ENCODE data around the gene DEPDC7. TPM values are rescaled to one million over a fixed set of nuclear protein-coding genes. Genes with fewer than 3 reads are reported as not detected.

DEPDC7 gene
- total and polyA plus RNA-seq, 2 of the 13 experiments (the other 11 are each of a cell fraction or from before 2014, with no cell fraction given) = 17.3 to 33.3 TPM

DNA sequence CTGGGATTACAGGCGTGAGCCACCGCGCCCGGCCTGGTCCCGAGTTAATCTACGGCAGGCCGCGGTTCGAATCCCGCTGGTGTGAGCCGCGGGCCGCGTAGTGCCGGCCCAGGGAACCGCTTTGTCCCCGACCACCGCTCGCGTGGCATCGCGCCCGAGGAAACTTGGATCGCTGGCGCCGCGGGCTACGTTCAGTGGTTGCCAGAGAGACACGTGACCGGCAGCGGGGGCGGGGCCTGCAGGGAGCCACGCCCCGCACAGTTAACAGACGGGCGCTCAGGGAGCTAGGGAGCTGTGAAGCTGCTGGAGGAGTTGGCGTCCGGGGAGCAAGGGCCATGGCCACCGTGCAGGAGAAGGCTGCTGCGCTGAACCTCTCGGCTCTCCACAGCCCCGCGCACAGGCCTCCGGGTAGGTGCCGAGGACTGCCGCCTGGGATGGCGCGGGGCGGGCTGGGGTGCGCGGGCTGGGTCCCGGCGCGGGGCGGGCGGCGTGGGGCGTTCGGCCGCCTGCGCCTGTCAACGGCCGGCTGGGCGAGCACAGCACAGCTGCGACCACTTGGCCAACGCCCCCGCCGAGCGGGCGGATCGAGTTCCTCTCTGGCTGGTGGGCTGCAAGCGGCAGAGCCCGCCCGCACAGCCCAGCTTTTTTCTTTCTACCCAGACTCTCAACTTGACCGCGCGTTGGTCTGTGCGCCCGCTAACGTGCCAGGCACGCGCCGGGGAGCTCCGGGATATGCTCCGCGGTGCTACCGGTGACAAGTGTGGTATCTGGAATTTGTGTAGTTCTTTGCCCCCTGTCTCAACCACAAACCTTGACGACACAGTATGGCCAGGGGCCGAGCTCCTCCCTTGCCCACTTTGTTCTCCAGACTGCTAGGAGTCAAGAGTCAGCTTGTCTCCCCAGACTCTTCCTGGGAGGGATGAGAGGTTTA, at the start of gene DEPDC7 (continued):
- TF ChIP-seq, protein P1, sequence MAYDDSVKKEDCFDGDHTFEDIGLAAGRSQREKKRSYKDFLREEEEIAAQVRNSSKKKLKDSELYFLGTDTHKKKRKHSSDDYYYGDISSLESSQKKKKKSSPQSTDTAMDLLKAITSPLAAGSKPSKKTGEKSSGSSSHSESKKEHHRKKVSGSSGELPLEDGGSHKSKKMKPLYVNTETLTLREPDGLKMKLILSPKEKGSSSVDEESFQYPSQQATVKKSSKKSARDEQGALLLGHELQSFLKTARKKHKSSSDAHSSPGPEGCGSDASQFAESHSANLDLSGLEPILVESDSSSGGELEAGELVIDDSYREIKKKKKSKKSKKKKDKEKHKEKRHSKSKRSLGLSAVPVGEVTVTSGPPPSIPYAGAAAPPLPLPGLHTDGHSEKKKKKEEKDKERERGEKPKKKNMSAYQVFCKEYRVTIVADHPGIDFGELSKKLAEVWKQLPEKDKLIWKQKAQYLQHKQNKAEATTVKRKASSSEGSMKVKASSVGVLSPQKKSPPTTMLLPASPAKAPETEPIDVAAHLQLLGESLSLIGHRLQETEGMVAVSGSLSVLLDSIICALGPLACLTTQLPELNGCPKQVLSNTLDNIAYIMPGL (CRISPR knock-in tag; IDR thresholded peaks at IDR 0.05; ENCODE audit: borderline replicate concordance in 1 of 2, low read depth in 1 of 2) = peak; percentile 59 to 85; a peak in 2 of 4 replicates
- peak; percentile 72; the same call in 1 of the 2 replicates for TF ChIP-seq IRX3 (CRISPR knock-in tag; IDR thresholded peaks at IDR 0.05; ENCODE audit: borderline replicate concordance, low read depth)
- TF ChIP-seq ZSCAN9 (CRISPR knock-in tag; IDR thresholded peaks at IDR 0.05; ENCODE audit: borderline replicate concordance) = peak; percentile 71
- TF ChIP-seq ISX (CRISPR knock-in tag; conservative IDR thresholded peaks at IDR 0.05) = 0 out of 2 replicates have a peak, but pooled peaks have one; percentile 58
- TF ChIP-seq, protein P2, sequence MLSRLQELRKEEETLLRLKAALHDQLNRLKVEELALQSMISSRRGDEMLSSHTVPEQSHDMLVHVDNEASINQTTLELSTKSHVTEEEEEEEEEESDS (CRISPR knock-in tag; IDR thresholded peaks at IDR 0.05; ENCODE audit: borderline replicate concordance) = no peak
- peak; percentile 78 for TF ChIP-seq MED8 (CRISPR knock-in tag; IDR thresholded peaks at IDR 0.05; ENCODE audit: insufficient replicate concordance)
- TF ChIP-seq, protein P3, sequence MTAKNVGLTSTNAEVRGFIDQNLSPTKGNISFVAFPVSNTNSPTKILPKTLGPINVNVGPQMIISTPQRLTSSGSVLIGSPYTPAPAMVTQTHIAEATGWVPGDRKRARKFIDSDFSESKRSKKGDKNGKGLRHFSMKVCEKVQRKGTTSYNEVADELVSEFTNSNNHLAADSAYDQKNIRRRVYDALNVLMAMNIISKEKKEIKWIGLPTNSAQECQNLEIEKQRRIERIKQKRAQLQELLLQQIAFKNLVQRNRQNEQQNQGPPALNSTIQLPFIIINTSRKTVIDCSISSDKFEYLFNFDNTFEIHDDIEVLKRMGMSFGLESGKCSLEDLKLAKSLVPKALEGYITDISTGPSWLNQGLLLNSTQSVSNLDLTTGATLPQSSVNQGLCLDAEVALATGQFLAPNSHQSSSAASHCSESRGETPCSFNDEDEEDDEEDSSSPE (CRISPR knock-in tag; IDR thresholded peaks at IDR 0.05) = peak; percentile 86
- TF ChIP-seq, protein P4, sequence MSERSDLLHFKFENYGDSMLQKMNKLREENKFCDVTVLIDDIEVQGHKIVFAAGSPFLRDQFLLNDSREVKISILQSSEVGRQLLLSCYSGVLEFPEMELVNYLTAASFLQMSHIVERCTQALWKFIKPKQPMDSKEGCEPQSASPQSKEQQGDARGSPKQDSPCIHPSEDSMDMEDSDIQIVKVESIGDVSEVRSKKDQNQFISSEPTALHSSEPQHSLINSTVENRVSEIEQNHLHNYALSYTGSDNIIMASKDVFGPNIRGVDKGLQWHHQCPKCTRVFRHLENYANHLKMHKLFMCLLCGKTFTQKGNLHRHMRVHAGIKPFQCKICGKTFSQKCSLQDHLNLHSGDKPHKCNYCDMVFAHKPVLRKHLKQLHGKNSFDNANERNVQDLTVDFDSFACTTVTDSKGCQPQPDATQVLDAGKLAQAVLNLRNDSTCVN (CRISPR knock-in tag; IDR thresholded peaks at IDR 0.05; ENCODE audit: borderline replicate concordance) = no peak
- peak; percentile 91; the same call in 1 of the 2 replicates for TF ChIP-seq ZNF674 (CRISPR knock-in tag; IDR thresholded peaks at IDR 0.05; ENCODE audit: low read depth)
- TF ChIP-seq DMAP1 (CRISPR knock-in tag; IDR thresholded peaks at IDR 0.05) = peak; percentile 86
- TF ChIP-seq, protein P5, sequence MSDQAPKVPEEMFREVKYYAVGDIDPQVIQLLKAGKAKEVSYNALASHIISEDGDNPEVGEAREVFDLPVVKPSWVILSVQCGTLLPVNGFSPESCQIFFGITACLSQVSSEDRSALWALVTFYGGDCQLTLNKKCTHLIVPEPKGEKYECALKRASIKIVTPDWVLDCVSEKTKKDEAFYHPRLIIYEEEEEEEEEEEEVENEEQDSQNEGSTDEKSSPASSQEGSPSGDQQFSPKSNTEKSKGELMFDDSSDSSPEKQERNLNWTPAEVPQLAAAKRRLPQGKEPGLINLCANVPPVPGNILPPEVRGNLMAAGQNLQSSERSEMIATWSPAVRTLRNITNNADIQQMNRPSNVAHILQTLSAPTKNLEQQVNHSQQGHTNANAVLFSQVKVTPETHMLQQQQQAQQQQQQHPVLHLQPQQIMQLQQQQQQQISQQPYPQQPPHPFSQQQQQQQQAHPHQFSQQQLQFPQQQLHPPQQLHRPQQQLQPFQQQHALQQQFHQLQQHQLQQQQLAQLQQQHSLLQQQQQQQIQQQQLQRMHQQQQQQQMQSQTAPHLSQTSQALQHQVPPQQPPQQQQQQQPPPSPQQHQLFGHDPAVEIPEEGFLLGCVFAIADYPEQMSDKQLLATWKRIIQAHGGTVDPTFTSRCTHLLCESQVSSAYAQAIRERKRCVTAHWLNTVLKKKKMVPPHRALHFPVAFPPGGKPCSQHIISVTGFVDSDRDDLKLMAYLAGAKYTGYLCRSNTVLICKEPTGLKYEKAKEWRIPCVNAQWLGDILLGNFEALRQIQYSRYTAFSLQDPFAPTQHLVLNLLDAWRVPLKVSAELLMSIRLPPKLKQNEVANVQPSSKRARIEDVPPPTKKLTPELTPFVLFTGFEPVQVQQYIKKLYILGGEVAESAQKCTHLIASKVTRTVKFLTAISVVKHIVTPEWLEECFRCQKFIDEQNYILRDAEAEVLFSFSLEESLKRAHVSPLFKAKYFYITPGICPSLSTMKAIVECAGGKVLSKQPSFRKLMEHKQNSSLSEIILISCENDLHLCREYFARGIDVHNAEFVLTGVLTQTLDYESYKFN (CRISPR knock-in tag; conservative IDR thresholded peaks at IDR 0.05) = peak; percentile 33
- TF ChIP-seq ZNF33A (CRISPR knock-in tag; IDR thresholded peaks at IDR 0.05; ENCODE audit: borderline replicate concordance) = 0 out of 2 replicates have a peak, but pooled peaks have one; percentile 16
- TF ChIP-seq, protein P6, sequence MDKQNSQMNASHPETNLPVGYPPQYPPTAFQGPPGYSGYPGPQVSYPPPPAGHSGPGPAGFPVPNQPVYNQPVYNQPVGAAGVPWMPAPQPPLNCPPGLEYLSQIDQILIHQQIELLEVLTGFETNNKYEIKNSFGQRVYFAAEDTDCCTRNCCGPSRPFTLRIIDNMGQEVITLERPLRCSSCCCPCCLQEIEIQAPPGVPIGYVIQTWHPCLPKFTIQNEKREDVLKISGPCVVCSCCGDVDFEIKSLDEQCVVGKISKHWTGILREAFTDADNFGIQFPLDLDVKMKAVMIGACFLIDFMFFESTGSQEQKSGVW (CRISPR knock-in tag; IDR thresholded peaks at IDR 0.05; ENCODE audit: borderline replicate concordance) = no peak
- peak; percentile 52; the same call in 1 of the 2 replicates for TF ChIP-seq ETV5 (CRISPR knock-in tag; IDR thresholded peaks at IDR 0.05; ENCODE audit: borderline replicate concordance)
- TF ChIP-seq ZNF790 (CRISPR knock-in tag; IDR thresholded peaks at IDR 0.05; ENCODE audit: borderline replicate concordance) = peak; percentile 40; the same call in 1 of the 2 replicates
- TF ChIP-seq ZNF224 (CRISPR knock-in tag; IDR thresholded peaks at IDR 0.05) = 0 out of 2 replicates have a peak, but pooled peaks have one; percentile 62
- TF ChIP-seq, protein P7, sequence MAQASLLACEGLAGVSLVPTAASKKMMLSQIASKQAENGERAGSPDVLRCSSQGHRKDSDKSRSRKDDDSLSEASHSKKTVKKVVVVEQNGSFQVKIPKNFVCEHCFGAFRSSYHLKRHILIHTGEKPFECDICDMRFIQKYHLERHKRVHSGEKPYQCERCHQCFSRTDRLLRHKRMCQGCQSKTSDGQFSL (CRISPR knock-in tag; IDR thresholded peaks at IDR 0.05) = no peak; the same call in 1 of the 2 replicates
